Left ventricle myocardium inferior (tissue), 1 donor: ENCODE results near the gene DSTN. TPM values are rescaled to one million over a fixed set of nuclear protein-coding genes. Genes with fewer than 3 reads are reported as not detected.
A peak's percentile ranks its signal among the peaks of the same experiment; 100 is the strongest.

Experiments used
- DNase-seq: peaks from one replicate; pipeline ENCODE4 v3.0.0-alpha.2; 2020
- H3K27ac ChIP-seq: fragments of 200-600 bp; replicated peaks from 2 replicates; pipeline ENCODE4 v1.8.0; 2021
- H3K27me3 ChIP-seq: fragments of 200-600 bp; 2 replicates; pipeline ENCODE4 v1.8.0; 2021; ENCODE audit warnings: low read depth
- H3K36me3 ChIP-seq: fragments of 200-600 bp; 2 replicates; pipeline ENCODE4 v1.8.0; 2021
- H3K4me1 ChIP-seq: fragments of 200-600 bp; 2 replicates; pipeline ENCODE4 v1.8.0; 2021
- H3K4me3 ChIP-seq: fragments of 200-600 bp; 2 replicates; pipeline ENCODE4 v1.8.0; 2021; ENCODE audit warnings: mild to moderate bottlenecking, moderate library complexity
- H3K9me3 ChIP-seq: fragments of 200-600 bp; replicated peaks from 2 replicates; pipeline ENCODE4 v1.8.0; 2021
- intact Hi-C: fragments of 100-400 bp; cut with micrococcal nuclease; formaldehyde crosslinking; loops from one replicate; pipeline ENCODE4 v1.11.0; 2022
- total RNA-seq: library from RNA; stranded (reverse); fragmentation: NEBNext Ultra II Directional; extraction: Animal tissue kit (Norgen Biotek cat#: 25700); gene quantifications from one replicate; pipeline ENCODE4 v1.2.1, GENCODE V29; 2021
- TF ChIP-seq, protein P1 (sequence below): fragments of 200-600 bp; IDR thresholded peaks from 2 replicates; pipeline ENCODE4 v1.8.0; 2021; ENCODE audit warnings: antibody characterized with exemption, mild to moderate bottlenecking, borderline replicate concordance
- donor health status: DM: no; HTN: yes; CAD: no; lungs with severe emphysema.

DSTN gene
- total RNA-seq, 1 donor from 2014 or later: 635 TPM

DNA sequence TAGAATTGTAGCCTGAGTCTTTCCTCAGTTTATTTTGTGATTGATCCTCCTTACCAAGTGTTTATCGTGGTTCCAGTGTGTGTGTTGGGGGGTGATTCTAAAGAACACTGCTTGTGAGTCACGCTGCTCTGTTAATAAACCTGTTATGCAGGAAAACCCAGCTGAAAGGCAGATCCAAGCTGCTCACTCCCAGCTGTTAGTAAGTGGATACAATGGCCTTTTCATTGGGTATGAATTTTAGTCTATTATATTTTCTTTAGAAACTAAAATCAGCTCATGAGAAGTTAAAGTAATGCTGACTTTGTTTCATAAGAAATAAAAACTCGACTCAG, 12.2 kb upstream of the DSTN start:
- Histone ChIP-seq H3K9me3 (no peaks in the 10 kb centered on the region), H3K36me3 (no peaks in the 10 kb centered on the region), H3K4me3 (no peak overlapping the region), H3K27ac (peak overlapping the region; percentile 85), H3K27me3 (no peaks in the 10 kb centered on the region), H3K4me1 (peaks cover 41% of the 10 kb centered on the region)
- TF ChIP-seq, protein P1, sequence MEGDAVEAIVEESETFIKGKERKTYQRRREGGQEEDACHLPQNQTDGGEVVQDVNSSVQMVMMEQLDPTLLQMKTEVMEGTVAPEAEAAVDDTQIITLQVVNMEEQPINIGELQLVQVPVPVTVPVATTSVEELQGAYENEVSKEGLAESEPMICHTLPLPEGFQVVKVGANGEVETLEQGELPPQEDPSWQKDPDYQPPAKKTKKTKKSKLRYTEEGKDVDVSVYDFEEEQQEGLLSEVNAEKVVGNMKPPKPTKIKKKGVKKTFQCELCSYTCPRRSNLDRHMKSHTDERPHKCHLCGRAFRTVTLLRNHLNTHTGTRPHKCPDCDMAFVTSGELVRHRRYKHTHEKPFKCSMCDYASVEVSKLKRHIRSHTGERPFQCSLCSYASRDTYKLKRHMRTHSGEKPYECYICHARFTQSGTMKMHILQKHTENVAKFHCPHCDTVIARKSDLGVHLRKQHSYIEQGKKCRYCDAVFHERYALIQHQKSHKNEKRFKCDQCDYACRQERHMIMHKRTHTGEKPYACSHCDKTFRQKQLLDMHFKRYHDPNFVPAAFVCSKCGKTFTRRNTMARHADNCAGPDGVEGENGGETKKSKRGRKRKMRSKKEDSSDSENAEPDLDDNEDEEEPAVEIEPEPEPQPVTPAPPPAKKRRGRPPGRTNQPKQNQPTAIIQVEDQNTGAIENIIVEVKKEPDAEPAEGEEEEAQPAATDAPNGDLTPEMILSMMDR: no peak
- no peak for DNase-seq
- intact Hi-C loops: no loop called here

DNA sequence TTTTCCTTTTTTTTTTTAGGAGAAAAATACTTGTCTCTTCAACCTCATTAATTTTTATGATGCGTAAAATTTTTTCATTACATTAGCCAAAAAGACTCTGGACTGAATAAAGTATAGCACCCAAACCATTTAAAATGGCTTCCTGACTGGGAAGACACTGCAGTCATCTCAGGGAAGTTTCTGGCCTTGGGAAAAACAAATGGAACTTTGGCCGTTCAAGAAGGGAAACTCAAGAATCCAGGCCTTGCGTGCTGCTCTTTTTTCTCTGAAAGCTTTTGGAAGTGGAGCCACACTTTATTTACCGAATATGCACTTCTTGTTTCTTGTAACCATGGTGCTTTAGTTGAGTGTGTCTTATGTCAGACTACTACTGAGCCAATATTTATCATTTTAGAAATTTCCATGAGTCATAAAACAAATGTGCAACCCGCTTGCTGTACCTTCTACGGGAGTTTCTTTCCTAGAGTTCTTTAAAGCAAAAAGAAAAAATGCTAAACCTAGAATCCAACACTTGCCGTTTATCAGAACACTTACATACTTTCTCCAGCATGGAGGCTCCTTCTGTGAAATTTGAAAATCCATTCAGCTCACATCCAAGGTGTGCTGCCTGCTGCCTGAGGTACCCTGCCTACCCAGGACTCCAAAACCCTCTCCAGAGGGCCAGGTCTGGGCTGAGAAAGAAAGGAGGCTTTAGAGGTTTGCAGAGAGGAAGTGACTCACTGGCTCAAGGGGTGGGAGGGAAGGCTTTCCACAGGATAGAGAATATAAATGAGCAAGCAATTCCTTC, 11.5 kb upstream of the DSTN start:
- TF ChIP-seq, protein P1: no peak
- H3K4me3 ChIP-seq: peak overlapping the region; percentile 26

DNA sequence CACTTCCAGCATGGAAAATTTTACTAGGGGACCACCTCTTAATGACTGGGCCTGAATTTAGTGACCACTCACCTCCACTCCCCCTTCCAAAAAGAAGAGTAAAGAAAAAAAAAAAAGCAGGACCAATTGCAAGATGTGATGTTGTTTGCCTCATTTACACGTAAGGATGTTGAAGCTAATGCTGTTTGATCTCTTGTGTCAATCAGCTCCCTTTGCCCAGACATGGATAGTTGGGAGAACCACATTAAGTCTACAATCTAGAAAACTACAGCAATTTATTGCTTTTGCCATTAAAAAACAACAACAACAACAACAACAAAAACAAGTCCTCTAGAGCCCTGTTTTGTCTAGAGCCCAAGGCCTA, 11.0 kb upstream of the DSTN start:
- TF ChIP-seq, protein P1: no peak
- Histone ChIP-seq H3K4me1 (peaks cover 50% of the 10 kb centered on the region), H3K4me3 (no peak overlapping the region), H3K27me3 (no peaks in the 10 kb centered on the region), H3K27ac (peak overlapping the region; percentile 85), H3K36me3 (no peaks in the 10 kb centered on the region), H3K9me3 (no peaks in the 10 kb centered on the region)
- intact Hi-C loops: no loop called here
- no peak for DNase-seq

More for the DNA sequence above, 11.5 kb upstream of the DSTN start:
- Histone ChIP-seq H3K9me3 (no peaks in the 10 kb centered on the region), H3K4me1 (peaks cover 48% of the 10 kb centered on the region), H3K27me3 (no peaks in the 10 kb centered on the region), H3K27ac (peak overlapping the region; percentile 85), H3K36me3 (no peaks in the 10 kb centered on the region)
- intact Hi-C loops: no loop called here
- no peak for DNase-seq

DNA sequence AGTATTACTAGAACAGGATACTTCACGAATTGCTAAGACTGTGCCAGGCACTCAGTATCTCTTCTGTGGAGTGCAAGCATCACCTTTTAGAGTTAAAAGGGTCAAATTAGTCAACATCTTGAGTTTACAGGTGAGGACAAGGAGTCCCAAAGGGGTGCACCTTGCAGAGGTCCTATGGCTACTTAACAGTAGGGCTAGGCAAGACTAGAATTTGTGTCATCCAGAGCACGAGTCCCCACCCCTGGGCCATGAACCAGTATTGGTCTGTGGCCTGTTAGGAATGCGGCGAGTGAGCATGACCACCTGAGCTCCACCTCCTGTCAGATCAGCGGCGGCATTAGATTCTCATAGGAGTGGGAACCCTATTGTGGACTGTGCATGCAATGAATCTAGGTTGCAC, 10.5 kb upstream of the DSTN start:
- no peaks in the 10 kb centered on the region for H3K27me3 ChIP-seq
- peaks cover 50% of the 10 kb centered on the region for H3K4me1 ChIP-seq
- H3K4me3 ChIP-seq: no peak overlapping the region
- no peaks in the 10 kb centered on the region for H3K9me3 ChIP-seq
- intact Hi-C loops: no loop called here
- peak overlapping the region; percentile 85 for H3K27ac ChIP-seq
- H3K36me3 ChIP-seq: no peaks in the 10 kb centered on the region
- no peak for DNase-seq
- TF ChIP-seq, protein P1: no peak

DNA sequence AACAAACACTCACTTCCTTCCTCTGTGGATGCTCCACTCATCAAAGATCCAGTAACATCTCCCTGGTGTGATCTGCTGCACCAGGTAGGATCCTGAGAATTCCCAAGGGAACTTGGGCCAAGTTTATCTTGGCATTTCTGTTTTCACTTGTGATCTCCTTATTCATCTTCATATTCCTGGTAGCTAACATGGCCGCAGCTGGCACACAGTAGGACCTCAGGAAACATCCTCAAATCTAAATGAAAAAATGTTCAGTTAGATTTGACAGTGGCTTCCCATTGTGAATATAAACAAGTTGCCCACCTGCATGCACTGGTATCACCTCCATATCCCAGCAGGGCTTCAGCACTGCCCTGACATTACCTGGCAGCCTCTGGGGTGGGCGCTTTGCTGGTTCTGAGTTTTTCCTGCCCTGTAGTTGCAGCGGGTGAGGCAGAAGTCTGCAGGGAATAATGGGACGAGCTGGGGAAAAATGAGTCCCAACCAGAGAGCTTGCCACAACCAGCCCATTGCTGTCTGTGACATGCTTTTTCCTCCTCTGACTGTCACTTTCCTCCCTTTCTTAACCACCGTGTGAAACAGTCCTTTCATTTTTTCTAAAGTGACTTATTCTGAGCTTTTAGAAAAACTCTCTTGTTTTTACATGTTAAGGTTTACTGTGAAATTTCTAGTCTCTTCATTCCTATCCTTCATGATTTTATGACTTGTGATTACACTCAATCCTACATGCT, 9.4 kb upstream of the DSTN start:
- H3K4me3 ChIP-seq: no peak overlapping the region
- DNase-seq: no peak
- TF ChIP-seq, protein P1: no peak
- intact Hi-C loops: no loop called here
- H3K9me3 ChIP-seq: no peaks in the 10 kb centered on the region
- no peaks in the 10 kb centered on the region for H3K27me3 ChIP-seq
- peaks cover 50% of the 10 kb centered on the region for H3K4me1 ChIP-seq
- no peak overlapping the region for H3K27ac ChIP-seq
- no peaks in the 10 kb centered on the region for H3K36me3 ChIP-seq
